K562 (cell line): ENCODE results near the gene GFRA1. TPM values are rescaled to one million over a fixed set of nuclear protein-coding genes. Genes with fewer than 3 reads are reported as not detected.

Experiments used
- ATAC-seq: fragments of 200-7000 bp; cut with Tn5 transposase; 3 replicates; pipeline ENCODE4 v1.9.1; 2020; ENCODE audit warnings: moderate library complexity
- BruUV-seq: library from RNA; stranded (reverse); fragments of 400-500 nt; replicated peaks from 2 replicates; lab custom pipeline; 2021; lab: Mats Ljungman, UMichigan
- CTCF ChIA-PET: fragments of 300-600 bp; formaldehyde crosslinking; extraction: SDS; loops from one replicate; lab custom pipeline; 2021; ENCODE audit warnings: low intra/inter-chr PET ratio; lab: Yijun Ruan, JAX
- POLR2A ChIA-PET: fragments of 300-600, 350-650 bp; sonication (Branson Sonifier 250); formaldehyde crosslinking; extraction: SDS; loops from one replicate; lab custom pipeline; 2021; ENCODE audit warnings: antibody characterized with exemption, inconsistent platforms; lab: Yijun Ruan, JAX
- DNase-seq, 4 experiments: peaks; one replicate each; pipeline versions ENCODE4 v3.0.0 to v3.0.0-alpha.2; 2011 to 2018; ENCODE audit warnings: low spot score in 3 of 4, mixed read lengths in 3 of 4; ENCODE audit errors: extremely low read depth in 1 of 4
- FAIRE-seq: peaks from 2 replicates; lab custom pipeline; 2011; peaks lifted over from hg19 to GRCh38; lab: Jason Lieb, UNC
- H2AFZ ChIP-seq: 2 replicates; pipeline ENCODE4 v1.6.0; 2011; ENCODE audit warnings: low read depth, low read length, control low read depth, inconsistent platforms
- H3K27ac ChIP-seq: fragments of 200-600 bp; 3 replicates; pipeline ENCODE4 v1.8.0; 2011; ENCODE audit warnings: low read depth, mild to moderate bottlenecking, control low read depth, inconsistent platforms, low read length, moderate library complexity, mixed read lengths; ENCODE audit errors: extremely low read depth
- H3K27me3 ChIP-seq, 2 experiments: fragments of 300-600 bp in 1 of 2; 2 replicates in 1 of 2; 3 replicates in 1 of 2; pipeline versions ENCODE4 v1.6.0 to v1.8.0; 2011; ENCODE audit warnings: inconsistent platforms in 2 of 2, low read length in 2 of 2, mild to moderate bottlenecking in 1 of 2, mixed read lengths in 1 of 2, moderate library complexity in 1 of 2; ENCODE audit not compliant: control insufficient read depth in 2 of 2, insufficient read depth in 2 of 2
- H3K36me3 ChIP-seq: fragments of 300-600 bp; 3 replicates; pipeline ENCODE4 v1.8.0; 2011; ENCODE audit warnings: mild to moderate bottlenecking, low read length, inconsistent platforms; ENCODE audit not compliant: control insufficient read depth, insufficient read depth
- H3K4me1 ChIP-seq, 2 experiments: fragments of 200-600 bp in 1 of 2; replicated peaks in 1 of 2; 2 replicates in 1 of 2; 3 replicates in 1 of 2; pipeline versions ENCODE4 v1.5.1 to v1.8.0; 2011; ENCODE audit warnings: inconsistent platforms in 2 of 2, low read length in 2 of 2, mild to moderate bottlenecking in 1 of 2, mixed read lengths in 1 of 2, moderate library complexity in 1 of 2; ENCODE audit not compliant: control insufficient read depth in 2 of 2, insufficient read depth in 2 of 2
- H3K4me2 ChIP-seq: 2 replicates; pipeline ENCODE4 v1.6.1; 2011; ENCODE audit warnings: low read length, control low read depth, inconsistent platforms, mixed read lengths; ENCODE audit not compliant: insufficient read depth
- H3K4me3 ChIP-seq: fragments of 200-600 bp; sonication (generic), shearing (Covaris generic); 2 replicates; pipeline ENCODE4 v1.5.1; 2016; ENCODE audit warnings: control low read depth, inconsistent platforms
- H3K79me2 ChIP-seq: fragments of 200-600 bp; 3 replicates; pipeline ENCODE4 v1.8.0; 2011; ENCODE audit warnings: low read length, inconsistent platforms; ENCODE audit not compliant: control insufficient read depth, insufficient read depth
- H3K9ac ChIP-seq, 2 experiments: 2 replicates each; pipeline versions ENCODE4 v1.6.0 to v1.6.1; 2011; ENCODE audit warnings: low read depth in 2 of 2, low read length in 2 of 2, control low read depth in 1 of 2, inconsistent platforms in 1 of 2, mild to moderate bottlenecking in 1 of 2, mixed read lengths in 1 of 2; ENCODE audit not compliant: insufficient read depth in 1 of 2
- H3K9me1 ChIP-seq: one replicate; pipeline ENCODE4 v1.6.0; 2011; ENCODE audit warnings: inconsistent platforms, mild to moderate bottlenecking, low read length, moderate library complexity; ENCODE audit not compliant: control insufficient read depth, insufficient read depth
- H3K9me3 ChIP-seq: replicated peaks from 2 replicates; pipeline ENCODE4 v1.5.1; 2011; ENCODE audit warnings: low read depth, low read length, inconsistent platforms; ENCODE audit not compliant: control insufficient read depth, insufficient read depth
- H4K20me1 ChIP-seq: replicated peaks from 2 replicates; pipeline ENCODE4 v1.6.1; 2011; ENCODE audit warnings: low read length, inconsistent platforms, mixed read lengths; ENCODE audit not compliant: control insufficient read depth, insufficient read depth
- CBX5 ChIP-seq: IDR thresholded peaks from 2 replicates; pipeline ENCODE4 v1.6.1; 2014; ENCODE audit warnings: low read depth, borderline replicate concordance
- CC2D1A ChIP-seq: fragments of 450-650 bp; IDR thresholded peaks from 2 replicates; pipeline ENCODE4 v1.6.1; 2017; ENCODE audit warnings: mild to moderate bottlenecking
- CUX1 ChIP-seq: fragments of 200-800 bp; sonication (Bioruptor generic); IDR thresholded peaks from 2 replicates; pipeline ENCODE4 v1.6.1; 2016; ENCODE audit warnings: missing genetic modification characterization, missing compliant biosample characterization
- E2F1 ChIP-seq: sonication (generic); formaldehyde crosslinking; IDR thresholded peaks from 2 replicates; pipeline ENCODE4 v1.8.1; 2023; ENCODE audit warnings: mild to moderate bottlenecking, missing genetic modification reagents, moderate library complexity
- FIP1L1 ChIP-seq: fragments of 200-400 bp; formaldehyde crosslinking; IDR thresholded peaks from 2 replicates; pipeline ENCODE4 v1.6.1; 2018; ENCODE audit warnings: mild to moderate bottlenecking, low read depth, low read length; ENCODE audit not compliant: poor library complexity, severe bottlenecking
- KLF1 ChIP-seq: fragments of 450-650 bp; IDR thresholded peaks from 2 replicates; pipeline ENCODE4 v1.6.1; 2016; ENCODE audit warnings: missing genetic modification characterization, missing compliant biosample characterization
- NFATC3 ChIP-seq: fragments of 450-650 bp; IDR thresholded peaks from 2 replicates; pipeline ENCODE4 v1.6.1; 2017; ENCODE audit warnings: mild to moderate bottlenecking
- NR4A1 ChIP-seq, 2 experiments: fragments of 250-450 bp in 1 of 2; fragments of 450-650 bp in 1 of 2; sonication (Bioruptor Pico) in 1 of 2; IDR thresholded peaks; 2 replicates each; pipeline versions ENCODE4 v1.4.0 to v1.6.1; 2016 to 2020; ENCODE audit warnings: mild to moderate bottlenecking in 2 of 2, missing compliant biosample characterization in 1 of 2, missing genetic modification characterization in 1 of 2, moderate library complexity in 1 of 2
- POLR2H ChIP-seq: IDR thresholded peaks from 2 replicates; pipeline ENCODE4 v1.6.1; 2016; ENCODE audit warnings: missing genetic modification characterization, low read depth, mild to moderate bottlenecking, control low read depth, missing compliant biosample characterization, moderate library complexity
- PTBP1 ChIP-seq: fragments of 200-400 bp; formaldehyde crosslinking; IDR thresholded peaks from 2 replicates; pipeline ENCODE4 v1.6.1; 2017; ENCODE audit warnings: low read depth, low read length
- RBM15 ChIP-seq: fragments of 200-400 bp; formaldehyde crosslinking; IDR thresholded peaks from 2 replicates; pipeline ENCODE4 v1.6.1; 2018; ENCODE audit warnings: mild to moderate bottlenecking, low read length, moderate library complexity; ENCODE audit not compliant: insufficient read depth
- SRSF9 ChIP-seq: fragments of 200-400 bp; formaldehyde crosslinking; IDR thresholded peaks from 2 replicates; pipeline ENCODE4 v1.6.1; 2017; ENCODE audit warnings: low read depth, low read length, borderline replicate concordance
- SUPT5H ChIP-seq: fragments of 450-650 bp; IDR thresholded peaks from 2 replicates; pipeline ENCODE4 v1.6.1; 2016
- ZEB2 ChIP-seq: fragments of 450-650 bp; IDR thresholded peaks from 2 replicates; pipeline ENCODE4 v1.6.1; 2016
- ZNF253 ChIP-seq: fragments of 250-450 bp; sonication (Bioruptor Pico); conservative IDR thresholded peaks from 2 replicates; pipeline ENCODE4 v1.6.1; 2021; ENCODE audit warnings: mild to moderate bottlenecking
- ZNF395 ChIP-seq: fragments of 200-800 bp; sonication (Bioruptor generic); IDR thresholded peaks from 2 replicates; pipeline ENCODE4 v1.6.1; 2017; ENCODE audit warnings: missing genetic modification characterization, missing compliant biosample characterization
- WGBS: fragments of 100-300 bp; shearing (Covaris generic); methylation state at CpG from one replicate; pipeline ENCODE4 v1.1.6; 2016; ENCODE audit warnings: low coverage, mixed read lengths; ENCODE audit not compliant: insufficient coverage; ENCODE audit errors: missing lambda C conversion rate; 5-methylcytosine and 5-hydroxymethylcytosine counted together
- in situ Hi-C: fragments of 300-500 bp; cut with MboI; formaldehyde crosslinking; loops from 4 replicates; pipeline ENCODE4 v1.15.0; 2018; ENCODE audit warnings: inconsistent platforms, mixed read lengths
- intact Hi-C: fragments of 100-400 bp; cut with micrococcal nuclease; formaldehyde crosslinking; loops from 2 replicates; pipeline ENCODE4 v1.14.2; 2022
- polyA plus RNA-seq, 8 experiments: library from polyadenylated mRNA; depleted of rRNA in 4 of 8; stranded (reverse) in 5 of 8; unstranded in 3 of 8; fragments of >200 nt; fragmentation: Nextera tagmentation in 2 of 8; fragmentation: Illumina TruSeq in 1 of 8; extraction: Ambion mirVana in 2 of 8; extraction: Trizol in 1 of 8; gene quantifications; 2 replicates each; pipeline versions ENCODE4 v1.2.1 to v1.2.3, GENCODE V29; 2011 to 2014; ENCODE audit warnings: inconsistent platforms in 1 of 8, missing spikeins in 1 of 8
- total RNA-seq, 7 experiments: library from RNA; depleted of rRNA in 6 of 7; stranded (reverse); fragments of >200 nt in 6 of 7; fragmentation: Illumina TruSeq in 2 of 7; extraction: Trizol in 2 of 7; gene quantifications; 2 replicates each; pipeline versions ENCODE4 v1.2.1 to v1.2.3, GENCODE V29; 2011 to 2021; ENCODE audit warnings: low replicate concordance in 1 of 7

The GFRA1 gene
- total and polyA plus RNA-seq, 9 of the 15 experiments (the other 6 are each of a cell fraction or from before 2014, with no cell fraction given) = 0.04 TPM; not detected in 8

- Histone ChIP-seq H3K9ac (no peak overlapping the region), H3K9me1 (no peaks in the 10 kb centered on the region), H3K79me2 (no peaks in the 10 kb centered on the region), H3K36me3 (no peaks in the 10 kb centered on the region), H3K27ac (no peak overlapping the region), H3K4me2 (no peak overlapping the region), H3K27me3 (no peaks in the 10 kb centered on the region; a peak in 1 of 5 replicates), H3K4me1 (no peaks in the 10 kb centered on the region), H2AFZ (no peak overlapping the region), H4K20me1 (no peaks in the 10 kb centered on the region), H3K9me3 (no peaks in the 10 kb centered on the region), H3K4me3 (no peak overlapping the region)
- no peak for ATAC-seq
- in situ Hi-C loops (no loop called here), intact Hi-C loops (no loop called here)
- WGBS = 2% methylated on average over 6 of the region's 6 CpGs
- no TSS peak for BruUV-seq
- DNase-seq = no peak
- no peak for FAIRE-seq
- POLR2A ChIA-PET = no interaction called here
- CTCF ChIA-PET = no interaction called here
- TF ChIP-seq ZNF253 (CRISPR knock-in tag) = no peak
- no peak for TF ChIP-seq SRSF9
- no peak for TF ChIP-seq KLF1 (tag)
- no peak for TF ChIP-seq ZEB2
- no peak for TF ChIP-seq RBM15
- TF ChIP-seq NR4A1 (CRISPR knock-in tag; IDR thresholded peaks at IDR 0.05) = no peak
- no peak for TF ChIP-seq NR4A1 (tag; IDR thresholded peaks at IDR 0.05)
- no peak for TF ChIP-seq CUX1
- no peak for TF ChIP-seq CBX5
- no peak for TF ChIP-seq SUPT5H
- no peak for TF ChIP-seq ZNF395 (CRISPR knock-in tag)
- TF ChIP-seq PTBP1 = no peak
- TF ChIP-seq E2F1 (CRISPR knock-in tag) = no peak
- TF ChIP-seq NFATC3 = no peak
- TF ChIP-seq FIP1L1 = no peak
- no peak for TF ChIP-seq CC2D1A
- no peak for TF ChIP-seq POLR2H
These were observed 5.8 kb upstream of the GFRA1 start for GRCh38 chr10:116278846-116279245.
